ENCODE measurements around the gene DSCAML1. TPM values are rescaled to one million over a fixed set of nuclear protein-coding genes. Genes with fewer than 3 reads are reported as not detected.

DSCAML1 gene
- total RNA-seq, 1 experiment from 2014 or later, result 0.90 TPM

GRCh38 chr11:117826832-117827231, 29.8 kb upstream of the DSCAML1 start (continued):
- TF ChIP-seq ZNF423 (CRISPR knock-in tag; IDR thresholded peaks at IDR 0.05) (no peak), JUN (CRISPR knock-in tag; IDR thresholded peaks at IDR 0.05) (no peak)

- no peak for DNase-seq (ENCODE audit: low spot score)
- Mint-ChIP-seq H3K27ac (no peak overlapping the region), H3K4me1 (peaks cover 38% of the 10 kb centered on the region), H3K27me3 (ENCODE audit: low read depth) (peaks cover 2% of the 10 kb centered on the region; the same call in 1 of the 2 replicates), H3K9me3 (no peaks in the 10 kb centered on the region), H3K36me3 (no peaks in the 10 kb centered on the region), H3K4me3 (no peak overlapping the region)
- ChIA-PET CTCF (interaction anchor here (1.3 to 13.0 kb wide), 2 partner anchors 9 to 120 kb away, joined by 4 to 336 read pairs; no protein-coding TSS in a partner anchor), POLR2A (no interaction called here)
- ATAC-seq, result no peak
- no peak for TF ChIP-seq EMX1 (CRISPR knock-in tag; IDR thresholded peaks at IDR 0.05)
- TF ChIP-seq ELF4 (CRISPR knock-in tag; IDR thresholded peaks at IDR 0.05; ENCODE audit: low read depth), result no peak
- TF ChIP-seq NR1H2 (CRISPR knock-in tag; IDR thresholded peaks at IDR 0.05), result no peak
- no peak for TF ChIP-seq ARID4B (CRISPR knock-in tag; IDR thresholded peaks at IDR 0.05; ENCODE audit: borderline replicate concordance)
- TF ChIP-seq ZBTB21 (CRISPR knock-in tag; IDR thresholded peaks at IDR 0.05; ENCODE audit: borderline replicate concordance), result no peak
- no peak for TF ChIP-seq CBFB (CRISPR knock-in tag; IDR thresholded peaks at IDR 0.05; ENCODE audit: low read depth)
- no peak for TF ChIP-seq ZNF416 (CRISPR knock-in tag; IDR thresholded peaks at IDR 0.05)
Observed at GRCh38 chr11:117826190-117826570, 29.2 kb upstream of the DSCAML1 start.

- peaks cover 34% of the 10 kb centered on the region for H3K4me1 Mint-ChIP-seq
- DNase-seq (ENCODE audit: low spot score), result peak; percentile 3
- no peak for ATAC-seq
- no peak for TF ChIP-seq MAX (CRISPR knock-in tag; IDR thresholded peaks at IDR 0.05)
- 0 out of 2 replicates have a peak, but pooled peaks have one; percentile 20 for TF ChIP-seq GTF2I (CRISPR knock-in tag; conservative IDR thresholded peaks at IDR 0.05)
- H3K4me3 Mint-ChIP-seq, result no peak overlapping the region
- peaks cover 2% of the 10 kb centered on the region; the same call in 1 of the 2 replicates for H3K27me3 Mint-ChIP-seq (ENCODE audit: low read depth)
- H3K9me3 Mint-ChIP-seq, result no peaks in the 10 kb centered on the region
- ChIA-PET CTCF (interaction anchor here (13.0 kb wide), 1 partner anchor 121 kb away, joined by 336 read pairs; no protein-coding TSS in a partner anchor), POLR2A (no interaction called here)
- H3K36me3 Mint-ChIP-seq, result no peaks in the 10 kb centered on the region
- no peak overlapping the region for H3K27ac Mint-ChIP-seq
Observed at GRCh38 chr11:117825538-117826189, 28.6 kb upstream of the DSCAML1 start.

- ATAC-seq (no peak), DNase-seq (ENCODE audit: low spot score) (peak; percentile 5)
- peaks cover 38% of the 10 kb centered on the region for H3K4me1 Mint-ChIP-seq
- POLR2A ChIA-PET, result no interaction called here
- H3K36me3 Mint-ChIP-seq, result no peaks in the 10 kb centered on the region
- H3K27ac Mint-ChIP-seq, result no peak within 1 kb of the TSS; the same call in 1 of the 2 replicates
- CTCF ChIA-PET, result interaction anchor here (0.6 to 13.0 kb wide), 9 partner anchors 9 to 150 kb away, joined by 3 to 336 read pairs (median 4); no protein-coding TSS in a partner anchor
- no peaks in the 10 kb centered on the region for H3K9me3 Mint-ChIP-seq
- H3K4me3 Mint-ChIP-seq, result no peak within 1 kb of the TSS
- H3K27me3 Mint-ChIP-seq (ENCODE audit: low read depth), result no peaks in the 10 kb centered on the region
- TF ChIP-seq ZNF512 (CRISPR knock-in tag; IDR thresholded peaks at IDR 0.05; ENCODE audit: borderline replicate concordance), result no peak
- no peak for TF ChIP-seq ZNF263 (CRISPR knock-in tag; IDR thresholded peaks at IDR 0.05; ENCODE audit: low read depth)
- no peak for TF ChIP-seq FOXP1 (CRISPR knock-in tag; IDR thresholded peaks at IDR 0.05; ENCODE audit: borderline replicate concordance)
- no peak for TF ChIP-seq ATF6 (CRISPR knock-in tag; IDR thresholded peaks at IDR 0.05)
- no peak for TF ChIP-seq ZMAT4 (CRISPR knock-in tag; IDR thresholded peaks at IDR 0.05)
- no peak for TF ChIP-seq E2F5 (CRISPR knock-in tag; IDR thresholded peaks at IDR 0.05)
Observed at GRCh38 chr11:117824571-117825537, 27.8 kb upstream of the DSCAML1 start, which contains the start of gene FXYD2. TSS of gene FXYD2 (minus strand) at chr11:117824744. CDS start at chr11:117824678, 66 bp downstream.
